H9 (cell line): ENCODE results near the gene MSX2. TPM values are rescaled to one million over a fixed set of nuclear protein-coding genes. Genes with fewer than 3 reads are reported as not detected.

Source experiments
- DNase-seq: peaks from one replicate; pipeline ENCODE4 v3.0.0-alpha.2; 2017
- H2AFZ ChIP-seq: one replicate; pipeline ENCODE4 v1.6.1; 2013; ENCODE audit warnings: mild to moderate bottlenecking, low read length, control low read depth, moderate library complexity
- H2AK5ac ChIP-seq: 2 replicates; pipeline ENCODE4 v1.6.1; 2013; ENCODE audit warnings: low read length, control low read depth, mixed read lengths; ENCODE audit not compliant: insufficient read length
- H2BK120ac ChIP-seq: one replicate; pipeline ENCODE4 v1.6.1; 2013; ENCODE audit warnings: low read depth, mild to moderate bottlenecking, low read length, control low read depth, inconsistent platforms; ENCODE audit not compliant: poor library complexity, severe bottlenecking
- H2BK12ac ChIP-seq: 2 replicates; pipeline ENCODE4 v1.6.1; 2013; ENCODE audit warnings: low read length, control low read depth, mixed read lengths, low read depth; ENCODE audit not compliant: insufficient read length
- H2BK15ac ChIP-seq: 2 replicates; pipeline ENCODE4 v1.6.1; 2013; ENCODE audit warnings: low read depth, low read length, control low read depth
- H2BK20ac ChIP-seq: one replicate; pipeline ENCODE4 v1.6.1; 2013; ENCODE audit warnings: low read depth, mild to moderate bottlenecking, low read length, control low read depth, inconsistent platforms; ENCODE audit not compliant: poor library complexity, severe bottlenecking
- H2BK5ac ChIP-seq: 2 replicates; pipeline ENCODE4 v1.6.1; 2013; ENCODE audit warnings: low read length, control low read depth, mixed read lengths; ENCODE audit not compliant: insufficient read length
- H3K14ac ChIP-seq: 2 replicates; pipeline ENCODE4 v1.6.1; 2013; ENCODE audit warnings: low read length, control low read depth; ENCODE audit not compliant: insufficient read depth
- H3K18ac ChIP-seq: 2 replicates; pipeline ENCODE4 v1.6.1; 2013; ENCODE audit warnings: low read depth, mild to moderate bottlenecking, mixed read lengths, low read length, control low read depth; ENCODE audit not compliant: insufficient read length
- H3K23ac ChIP-seq: 2 replicates; pipeline ENCODE4 v1.6.1; 2013; ENCODE audit warnings: low read length, control low read depth, mixed read lengths, low read depth; ENCODE audit not compliant: insufficient read length
- H3K23me2 ChIP-seq: 2 replicates; pipeline ENCODE4 v1.6.1; 2013; ENCODE audit warnings: low read depth, mild to moderate bottlenecking, mixed read lengths, low read length, control low read depth; ENCODE audit not compliant: insufficient read length, poor library complexity, severe bottlenecking
- H3K27ac ChIP-seq: 2 replicates; pipeline ENCODE4 v1.5.1; 2013; ENCODE audit warnings: low read length, control low read depth, mixed read lengths, low read depth; ENCODE audit not compliant: insufficient read length
- H3K27me3 ChIP-seq: 2 replicates; pipeline ENCODE4 v1.6.1; 2013; ENCODE audit warnings: low read length, control low read depth, inconsistent platforms; ENCODE audit not compliant: insufficient read depth
- H3K4ac ChIP-seq: 2 replicates; pipeline ENCODE4 v1.6.1; 2013; ENCODE audit warnings: low read depth, mild to moderate bottlenecking, control low read depth, inconsistent platforms, low read length, moderate library complexity
- H3K4me1 ChIP-seq: 2 replicates; pipeline ENCODE4 v1.6.1; 2013; ENCODE audit warnings: low read length, control low read depth, inconsistent platforms; ENCODE audit not compliant: insufficient read depth
- H3K4me2 ChIP-seq: 2 replicates; pipeline ENCODE4 v1.6.1; 2013; ENCODE audit warnings: low read length, control low read depth, mixed read lengths; ENCODE audit not compliant: insufficient read length, insufficient read depth
- H3K56ac ChIP-seq: 2 replicates; pipeline ENCODE4 v1.6.1; 2013; ENCODE audit warnings: low read depth, mild to moderate bottlenecking, mixed read lengths, low read length, control low read depth; ENCODE audit not compliant: insufficient read length
- H3K79me1 ChIP-seq: 2 replicates; pipeline ENCODE4 v1.6.1; 2013; ENCODE audit warnings: low read depth, mild to moderate bottlenecking, moderate library complexity, low read length, control low read depth, inconsistent platforms; ENCODE audit not compliant: insufficient read depth, poor library complexity, severe bottlenecking
- H3K79me2 ChIP-seq: 2 replicates; pipeline ENCODE4 v1.6.1; 2013; ENCODE audit warnings: low read length, control low read depth, inconsistent platforms; ENCODE audit not compliant: insufficient read depth
- H3K9ac ChIP-seq: 2 replicates; pipeline ENCODE4 v1.6.1; 2013; ENCODE audit warnings: low read length, control low read depth, mixed read lengths; ENCODE audit not compliant: insufficient read length; ENCODE audit errors: extremely low read depth
- H3K9me3 ChIP-seq: one replicate; pipeline ENCODE4 v1.6.1; 2013; ENCODE audit warnings: low read depth, low read length, inconsistent platforms; ENCODE audit not compliant: control insufficient read depth
- H3T11ph ChIP-seq: one replicate; pipeline ENCODE4 v1.6.1; 2013; ENCODE audit warnings: mild to moderate bottlenecking, low read length, control low read depth, inconsistent platforms
- H4K20me1 ChIP-seq: one replicate; pipeline ENCODE4 v1.6.1; 2013; ENCODE audit not compliant: control insufficient read depth, insufficient read length, insufficient read depth
- H4K5ac ChIP-seq: 2 replicates; pipeline ENCODE4 v1.6.1; 2013; ENCODE audit warnings: low read depth, mild to moderate bottlenecking, mixed read lengths, low read length, control low read depth; ENCODE audit not compliant: insufficient read length
- H4K8ac ChIP-seq: replicated peaks from 2 replicates; pipeline ENCODE4 v1.6.1; 2013; ENCODE audit warnings: low read length, control low read depth, mixed read lengths, low read depth; ENCODE audit not compliant: insufficient read length
- H4K91ac ChIP-seq: 2 replicates; pipeline ENCODE4 v1.6.1; 2013; ENCODE audit warnings: low read depth, mild to moderate bottlenecking, moderate library complexity, mixed read lengths, low read length, control low read depth; ENCODE audit not compliant: insufficient read length
- H3K27ac Mint-ChIP-seq, 3 experiments: 2 replicates in 2 of 3; 3 replicates in 1 of 3; pipeline ENCODE4 v1.8.0; 2020 to 2021; ENCODE audit warnings: mixed read lengths in 3 of 3, mild to moderate bottlenecking in 1 of 3, moderate library complexity in 1 of 3
- H3K27me3 Mint-ChIP-seq: 2 replicates; pipeline ENCODE4 v1.8.0; 2021; ENCODE audit warnings: low read depth, mild to moderate bottlenecking, moderate library complexity, mixed read lengths
- H3K36me3 Mint-ChIP-seq, 3 experiments: 2 replicates in 2 of 3; 3 replicates in 1 of 3; pipeline ENCODE4 v1.8.0; 2020 to 2021; ENCODE audit warnings: low read depth in 3 of 3, mixed read lengths in 3 of 3; ENCODE audit not compliant: insufficient read depth in 1 of 3
- H3K4me1 Mint-ChIP-seq, 2 experiments: 2 replicates each; pipeline ENCODE4 v1.8.0; 2020; ENCODE audit warnings: mixed read lengths in 2 of 2
- H3K4me3 Mint-ChIP-seq, 2 experiments: 2 replicates in 1 of 2; 3 replicates in 1 of 2; pipeline ENCODE4 v1.8.0; 2020 to 2021; ENCODE audit warnings: mild to moderate bottlenecking in 2 of 2, mixed read lengths in 2 of 2, moderate library complexity in 1 of 2
- H3K9me3 Mint-ChIP-seq, 2 experiments: 2 replicates in 1 of 2; 3 replicates in 1 of 2; pipeline ENCODE4 v1.8.0; 2020; ENCODE audit warnings: mild to moderate bottlenecking in 2 of 2, mixed read lengths in 2 of 2, moderate library complexity in 1 of 2
- total RNA-seq: library from RNA; stranded (reverse); gene quantifications from 2 replicates; pipeline ENCODE4 v1.2.1, GENCODE V29; 2021
- TF ChIP-seq, protein P1 (sequence below): fragments of 200-600 bp; sonication (generic); conservative IDR thresholded peaks from 3 replicates; pipeline ENCODE4 v1.8.0; 2021; ENCODE audit warnings: antibody characterized with exemption, mild to moderate bottlenecking

MSX2 gene
- total RNA-seq, 1 experiment from 2014 or later = 0.35 TPM

GRCh38 chr5:174714751-174715150, 9.6 kb upstream of the MSX2 start:
- Histone ChIP-seq H3K9ac (no peak overlapping the region), H3K27me3 (peaks cover 15% of the 10 kb centered on the region; the same call in 1 of the 2 replicates), H3K14ac (no peak overlapping the region), H4K91ac (no peak overlapping the region), H3K4ac (no peak overlapping the region), H3K27ac (no peak overlapping the region), H3K4me1 (no peaks in the 10 kb centered on the region), H3T11ph (no peak overlapping the region), H4K8ac (no peak overlapping the region), H2AFZ (no peak overlapping the region), H3K56ac (no peak overlapping the region), H4K20me1 (no peaks in the 10 kb centered on the region), H3K79me2 (no peaks in the 10 kb centered on the region), H3K23me2 (no peaks in the 10 kb centered on the region), H2AK5ac (no peak overlapping the region), H2BK20ac (no peak overlapping the region), H3K4me2 (no peak overlapping the region), H3K23ac (no peak overlapping the region), H2BK12ac (no peak overlapping the region), H4K5ac (no peak overlapping the region), H2BK120ac (no peak overlapping the region), H3K79me1 (no peaks in the 10 kb centered on the region), H2BK15ac (no peak overlapping the region), H3K18ac (no peak overlapping the region), H3K9me3 (no peaks in the 10 kb centered on the region), H2BK5ac (no peak overlapping the region)
- TF ChIP-seq, protein P1, sequence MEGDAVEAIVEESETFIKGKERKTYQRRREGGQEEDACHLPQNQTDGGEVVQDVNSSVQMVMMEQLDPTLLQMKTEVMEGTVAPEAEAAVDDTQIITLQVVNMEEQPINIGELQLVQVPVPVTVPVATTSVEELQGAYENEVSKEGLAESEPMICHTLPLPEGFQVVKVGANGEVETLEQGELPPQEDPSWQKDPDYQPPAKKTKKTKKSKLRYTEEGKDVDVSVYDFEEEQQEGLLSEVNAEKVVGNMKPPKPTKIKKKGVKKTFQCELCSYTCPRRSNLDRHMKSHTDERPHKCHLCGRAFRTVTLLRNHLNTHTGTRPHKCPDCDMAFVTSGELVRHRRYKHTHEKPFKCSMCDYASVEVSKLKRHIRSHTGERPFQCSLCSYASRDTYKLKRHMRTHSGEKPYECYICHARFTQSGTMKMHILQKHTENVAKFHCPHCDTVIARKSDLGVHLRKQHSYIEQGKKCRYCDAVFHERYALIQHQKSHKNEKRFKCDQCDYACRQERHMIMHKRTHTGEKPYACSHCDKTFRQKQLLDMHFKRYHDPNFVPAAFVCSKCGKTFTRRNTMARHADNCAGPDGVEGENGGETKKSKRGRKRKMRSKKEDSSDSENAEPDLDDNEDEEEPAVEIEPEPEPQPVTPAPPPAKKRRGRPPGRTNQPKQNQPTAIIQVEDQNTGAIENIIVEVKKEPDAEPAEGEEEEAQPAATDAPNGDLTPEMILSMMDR = no peak
- no peak overlapping the region for H3K27ac Mint-ChIP-seq
- no peaks in the 10 kb centered on the region for H3K36me3 Mint-ChIP-seq
- no peak overlapping the region for H3K4me3 Mint-ChIP-seq
- H3K4me1 Mint-ChIP-seq = peaks cover 5 to 8% of the 10 kb centered on the region in 2 experiments
- H3K27me3 Mint-ChIP-seq = peaks cover 75% of the 10 kb centered on the region
- no peak for DNase-seq
- H3K9me3 Mint-ChIP-seq = no peaks in the 10 kb centered on the region
